WERI-Rb-1 (cell line): ENCODE measurements around the gene DGCR8.

ENCODE experiments used
- DNase-seq: peaks from one replicate; pipeline ENCODE4 v3.0.0-alpha.2; 2020
- H3K27ac ChIP-seq: fragments of 250-450 bp; sonication (Bioruptor Pico); 2 replicates; pipeline ENCODE4 v1.5.1; 2020; ENCODE audit warnings: mild to moderate bottlenecking, moderate library complexity
- H3K27me3 ChIP-seq: fragments of 250-450 bp; sonication (Bioruptor Pico); 2 replicates; pipeline ENCODE4 v1.5.1; 2021; ENCODE audit warnings: mild to moderate bottlenecking, low read depth, moderate library complexity; ENCODE audit not compliant: insufficient read depth, severe bottlenecking
- H3K36me3 ChIP-seq: fragments of 250-450 bp; sonication (Bioruptor Pico); 2 replicates; pipeline ENCODE4 v1.5.1; 2020; ENCODE audit warnings: mild to moderate bottlenecking, moderate library complexity
- H3K4me3 ChIP-seq: 2 replicates; pipeline ENCODE4 v1.5.1; 2011; ENCODE audit warnings: low read depth, mild to moderate bottlenecking, control low read depth, low read length
- H3K9me3 ChIP-seq: fragments of 250-450 bp; sonication (Bioruptor Pico); 2 replicates; pipeline ENCODE4 v1.5.1; 2021; ENCODE audit warnings: mild to moderate bottlenecking, moderate library complexity; ENCODE audit not compliant: severe bottlenecking
- TF ChIP-seq, protein P1 (sequence below): IDR thresholded peaks from 2 replicates; pipeline ENCODE4 v1.5.1; 2011; ENCODE audit warnings: low read depth, mild to moderate bottlenecking, control low read depth, inconsistent platforms, low read length

Gene DGCR8

DNA sequence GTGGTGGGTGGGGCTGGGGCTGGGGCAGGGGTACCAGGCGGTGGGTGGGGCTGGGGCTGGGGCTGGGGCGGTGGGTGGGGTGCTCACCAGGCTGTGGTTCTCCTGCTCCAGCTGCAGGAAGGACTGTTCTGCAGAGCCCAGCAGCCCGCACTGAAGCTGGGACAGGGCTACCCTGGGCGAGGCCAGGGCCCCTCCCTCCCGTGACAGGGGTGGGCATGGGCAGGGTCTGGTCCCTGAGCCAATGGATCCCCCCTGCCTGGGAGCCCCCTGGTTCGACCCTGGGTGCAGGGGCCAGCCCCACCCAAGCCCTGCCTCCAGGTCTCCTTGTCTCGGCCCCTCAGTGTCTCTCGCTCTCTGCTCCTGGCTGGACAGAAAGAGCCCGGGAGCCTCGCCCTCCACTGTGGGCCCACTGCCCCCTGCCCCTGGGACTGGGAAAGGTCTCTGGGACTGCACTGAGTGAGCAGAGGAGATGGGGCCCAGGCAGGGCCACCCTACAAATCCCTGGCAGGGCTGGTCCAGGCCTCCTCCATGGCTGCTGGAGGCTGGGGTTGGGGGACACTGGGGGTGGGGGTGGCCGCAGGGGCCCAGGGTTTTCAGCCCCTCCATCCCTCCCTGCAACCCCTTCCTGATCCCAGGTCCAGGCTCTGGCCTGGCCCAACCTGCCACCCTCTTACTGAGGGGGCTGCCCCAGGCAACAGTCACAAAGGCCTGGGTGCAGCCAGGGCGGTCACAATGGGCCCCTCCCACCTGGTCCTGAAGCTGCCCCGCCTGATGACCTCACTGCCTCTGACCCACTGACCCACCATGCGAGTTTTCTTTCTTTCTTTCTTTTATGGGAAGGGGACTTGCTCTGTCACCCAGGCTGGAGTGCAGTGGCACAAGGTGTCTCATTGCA lies 70.6 kb downstream of the DGCR8 start, which contains the start of gene CCDC188:
Gene CCDC188, minus strand, starts transcription at position 675 of the 895 bp plus-strand sequence. Its CDS starts 69 bp downstream, at position 606.
- no peak within 1 kb of the TSS for H3K27ac ChIP-seq
- no peak for DNase-seq
- no peaks in the 10 kb centered on the region for H3K9me3 ChIP-seq
- no peak within 1 kb of the TSS for H3K4me3 ChIP-seq
- H3K27me3 ChIP-seq = no peaks in the 10 kb centered on the region
- no peaks in the 10 kb centered on the region for H3K36me3 ChIP-seq
- TF ChIP-seq, protein P1, sequence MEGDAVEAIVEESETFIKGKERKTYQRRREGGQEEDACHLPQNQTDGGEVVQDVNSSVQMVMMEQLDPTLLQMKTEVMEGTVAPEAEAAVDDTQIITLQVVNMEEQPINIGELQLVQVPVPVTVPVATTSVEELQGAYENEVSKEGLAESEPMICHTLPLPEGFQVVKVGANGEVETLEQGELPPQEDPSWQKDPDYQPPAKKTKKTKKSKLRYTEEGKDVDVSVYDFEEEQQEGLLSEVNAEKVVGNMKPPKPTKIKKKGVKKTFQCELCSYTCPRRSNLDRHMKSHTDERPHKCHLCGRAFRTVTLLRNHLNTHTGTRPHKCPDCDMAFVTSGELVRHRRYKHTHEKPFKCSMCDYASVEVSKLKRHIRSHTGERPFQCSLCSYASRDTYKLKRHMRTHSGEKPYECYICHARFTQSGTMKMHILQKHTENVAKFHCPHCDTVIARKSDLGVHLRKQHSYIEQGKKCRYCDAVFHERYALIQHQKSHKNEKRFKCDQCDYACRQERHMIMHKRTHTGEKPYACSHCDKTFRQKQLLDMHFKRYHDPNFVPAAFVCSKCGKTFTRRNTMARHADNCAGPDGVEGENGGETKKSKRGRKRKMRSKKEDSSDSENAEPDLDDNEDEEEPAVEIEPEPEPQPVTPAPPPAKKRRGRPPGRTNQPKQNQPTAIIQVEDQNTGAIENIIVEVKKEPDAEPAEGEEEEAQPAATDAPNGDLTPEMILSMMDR = no peak

DNA sequence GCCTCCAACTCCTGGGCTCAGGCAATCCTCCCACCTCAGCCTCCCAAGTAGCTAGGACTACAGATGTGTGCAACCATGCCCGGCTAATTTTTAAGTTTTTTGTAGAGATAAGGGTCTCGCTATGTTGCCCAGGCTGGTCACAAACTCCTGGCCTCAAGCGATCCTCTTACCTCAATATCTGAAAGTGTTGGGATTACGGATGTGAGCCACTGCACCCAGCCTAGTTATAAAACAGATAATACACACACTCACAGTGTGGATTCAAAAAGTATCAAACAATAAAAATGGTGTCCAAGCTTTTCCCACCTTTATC lies 71.2 kb downstream of the DGCR8 start:
- Histone ChIP-seq H3K36me3 (no peaks in the 10 kb centered on the region), H3K4me3 (no peak overlapping the region), H3K27me3 (no peaks in the 10 kb centered on the region), H3K27ac (no peak overlapping the region), H3K9me3 (no peaks in the 10 kb centered on the region)
- DNase-seq = no peak
- TF ChIP-seq, protein P1 = no peak

DNA sequence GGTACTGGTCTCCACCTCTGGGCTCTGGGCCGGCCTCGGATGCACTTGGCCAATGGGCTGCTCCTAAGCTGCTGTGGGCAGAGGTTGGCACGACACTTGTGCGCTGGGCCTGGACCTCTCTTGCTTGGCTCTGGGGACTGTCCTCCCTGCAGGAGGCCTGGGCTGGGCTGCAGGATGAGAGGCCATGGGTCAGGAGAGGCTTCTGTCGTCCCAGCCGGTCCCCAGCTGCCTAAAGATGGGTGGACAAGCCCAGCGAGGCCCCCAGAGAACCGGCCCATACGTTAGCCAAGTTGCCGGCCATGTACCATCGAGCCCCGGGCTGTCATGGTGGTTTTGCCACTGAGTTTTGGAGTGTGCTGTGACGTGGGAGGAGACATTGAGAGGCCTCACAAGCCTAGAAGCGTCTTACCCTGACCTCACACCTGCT lies 72.4 kb downstream of the DGCR8 start:
- H3K27me3 ChIP-seq = no peaks in the 10 kb centered on the region
- H3K4me3 ChIP-seq = no peak overlapping the region
- DNase-seq = no peak
- no peaks in the 10 kb centered on the region for H3K36me3 ChIP-seq
- TF ChIP-seq, protein P1 = no peak
- no peak overlapping the region for H3K27ac ChIP-seq
- no peaks in the 10 kb centered on the region for H3K9me3 ChIP-seq

DNA sequence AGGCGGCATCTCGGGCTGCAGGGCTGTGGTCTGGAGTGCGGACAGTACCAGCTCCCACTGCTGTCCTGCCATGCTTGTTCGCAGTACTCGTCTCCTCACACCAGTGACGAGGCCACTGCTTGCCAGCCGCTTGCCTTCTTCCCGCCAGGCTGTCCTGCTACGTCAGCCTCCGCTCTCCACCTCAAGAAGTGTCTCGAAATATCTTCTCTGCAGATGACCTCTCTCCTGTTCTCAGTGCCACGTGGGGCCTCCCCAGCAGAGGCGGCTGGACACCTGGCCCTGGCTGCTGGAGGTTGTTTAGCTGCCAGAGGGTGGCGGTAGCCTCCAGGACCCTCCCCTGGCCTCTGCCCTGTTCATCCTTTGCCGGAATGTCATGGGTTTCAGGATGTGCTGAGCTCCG lies 73.9 kb downstream of the DGCR8 start:
- TF ChIP-seq, protein P1 = peak; percentile 50; the same call in 1 of the 2 replicates
- H3K27ac ChIP-seq = no peak overlapping the region
- peak; percentile 47 for DNase-seq
- H3K9me3 ChIP-seq = no peaks in the 10 kb centered on the region
- H3K4me3 ChIP-seq = no peak overlapping the region
- no peaks in the 10 kb centered on the region for H3K27me3 ChIP-seq
- no peaks in the 10 kb centered on the region for H3K36me3 ChIP-seq

DNA sequence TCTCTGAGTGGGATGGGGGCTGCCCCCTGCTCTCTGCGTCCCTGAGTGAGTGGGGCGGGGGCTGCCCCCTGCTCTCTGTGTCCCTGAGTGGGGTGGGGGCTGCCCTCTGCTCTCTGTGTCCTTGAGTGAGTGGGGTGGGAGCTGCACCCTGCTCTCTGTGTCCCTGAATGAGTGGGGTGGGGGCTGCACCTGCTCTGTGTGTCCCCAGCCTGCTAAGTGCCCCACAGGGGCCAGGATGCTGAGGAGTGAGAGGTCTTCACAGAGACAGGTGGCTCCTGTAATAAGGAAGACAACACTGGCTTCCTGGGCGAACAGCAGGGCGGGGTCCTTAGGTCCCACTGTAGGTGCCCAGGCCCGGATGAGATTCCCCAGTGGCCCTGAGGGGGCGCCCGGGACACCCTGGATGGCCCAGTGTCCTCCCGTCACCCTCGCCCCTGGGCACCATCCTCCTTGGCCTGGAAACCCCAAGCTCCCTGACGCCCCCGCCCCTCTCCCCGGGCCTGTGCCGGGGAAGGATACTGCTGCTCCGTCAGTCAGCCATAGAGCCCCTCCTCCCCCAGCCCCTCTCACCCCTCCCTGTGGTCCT lies 74.7 kb downstream of the DGCR8 start:
- Histone ChIP-seq H3K27ac (no peak overlapping the region), H3K9me3 (no peaks in the 10 kb centered on the region), H3K27me3 (no peaks in the 10 kb centered on the region), H3K4me3 (no peak overlapping the region), H3K36me3 (no peaks in the 10 kb centered on the region)
- TF ChIP-seq, protein P1 = peak; percentile 39; the same call in 1 of the 2 replicates
- peak; percentile 38 for DNase-seq
